Smooth muscle cell (in vitro differentiated cells): ENCODE measurements around the gene COX8A. TPM values are rescaled to one million over a fixed set of nuclear protein-coding genes. Genes with fewer than 3 reads are reported as not detected.

Experiments
- DNase-seq: peaks from one replicate; lab custom pipeline; 2025; ENCODE audit not compliant: unreplicated experiment; lab: John Stamatoyannopoulos, UW
- H2AFZ ChIP-seq: fragments of 200-600 bp; sonication (generic); 2 replicates; pipeline ENCODE4 v1.6.0; 2016; ENCODE audit warnings: antibody characterized with exemption, low read depth, mild to moderate bottlenecking
- H3F3A ChIP-seq: fragments of 200-600 bp; sonication (generic); 2 replicates; pipeline ENCODE4 v1.6.0; 2017; ENCODE audit warnings: antibody characterized with exemption, low read depth
- H3K27ac ChIP-seq: fragments of 200-600 bp; sonication (generic); 2 replicates; pipeline ENCODE4 v1.5.1; 2016; ENCODE audit warnings: low read depth, mild to moderate bottlenecking
- H3K27me3 ChIP-seq: fragments of 200-600 bp; sonication (generic); 2 replicates; pipeline ENCODE4 v1.6.1; 2016; ENCODE audit warnings: low read depth, mild to moderate bottlenecking
- H3K36me3 ChIP-seq: fragments of 200-600 bp; sonication (generic); 2 replicates; pipeline ENCODE4 v1.5.1; 2016; ENCODE audit warnings: low read depth
- H3K4me1 ChIP-seq: fragments of 200-600 bp; sonication (generic); 2 replicates; pipeline ENCODE4 v1.5.1; 2016; ENCODE audit warnings: low read depth
- H3K4me2 ChIP-seq: fragments of 200-600 bp; sonication (generic); 2 replicates; pipeline ENCODE4 v1.6.0; 2016; ENCODE audit warnings: mild to moderate bottlenecking
- H3K4me3 ChIP-seq: fragments of 200-600 bp; sonication (generic); 2 replicates; pipeline ENCODE4 v1.5.1; 2016; ENCODE audit warnings: mild to moderate bottlenecking
- H3K79me2 ChIP-seq: fragments of 200-600 bp; sonication (generic); 2 replicates; pipeline ENCODE4 v1.6.0; 2016; ENCODE audit warnings: low read depth, mild to moderate bottlenecking
- H3K9ac ChIP-seq: fragments of 200-600 bp; sonication (generic); 2 replicates; pipeline ENCODE4 v1.6.0; 2016; ENCODE audit warnings: low read depth
- H3K9me3 ChIP-seq: fragments of 200-600 bp; sonication (generic); replicated peaks from 2 replicates; pipeline ENCODE4 v1.5.1; 2016; ENCODE audit warnings: low read depth
- H4K20me1 ChIP-seq: fragments of 200-600 bp; sonication (generic); 2 replicates; pipeline ENCODE4 v1.6.0; 2016; ENCODE audit warnings: low read depth
- WGBS: methylation state at CpG from one replicate; pipeline ENCODE4 v1.1.7; 2016; ENCODE audit warnings: low lambda C conversion rate; 5-methylcytosine and 5-hydroxymethylcytosine counted together
- polyA plus RNA-seq: library from polyadenylated mRNA; unstranded; fragments of >200 nt; fragmentation: Nextera tagmentation; extraction: Ambion mirVana; gene quantifications from 2 replicates; pipeline ENCODE4 v1.2.1, GENCODE V29; 2016
- total RNA-seq: library from RNA; depleted of rRNA; stranded (reverse); fragments of >200 nt; gene quantifications from 2 replicates; pipeline ENCODE4 v1.2.3, GENCODE V29; 2014
- TF ChIP-seq, protein P1 (sequence below): fragments of 200-600 bp; sonication (generic); IDR thresholded peaks from 2 replicates; pipeline ENCODE4 v1.5.1; 2017; ENCODE audit warnings: borderline replicate concordance, mild to moderate bottlenecking, antibody characterized with exemption; ENCODE audit not compliant: insufficient read depth, poor library complexity, severe bottlenecking

The COX8A gene
- total and polyA plus RNA-seq, 2 experiments from 2014 or later = 534 to 551 TPM

DNA sequence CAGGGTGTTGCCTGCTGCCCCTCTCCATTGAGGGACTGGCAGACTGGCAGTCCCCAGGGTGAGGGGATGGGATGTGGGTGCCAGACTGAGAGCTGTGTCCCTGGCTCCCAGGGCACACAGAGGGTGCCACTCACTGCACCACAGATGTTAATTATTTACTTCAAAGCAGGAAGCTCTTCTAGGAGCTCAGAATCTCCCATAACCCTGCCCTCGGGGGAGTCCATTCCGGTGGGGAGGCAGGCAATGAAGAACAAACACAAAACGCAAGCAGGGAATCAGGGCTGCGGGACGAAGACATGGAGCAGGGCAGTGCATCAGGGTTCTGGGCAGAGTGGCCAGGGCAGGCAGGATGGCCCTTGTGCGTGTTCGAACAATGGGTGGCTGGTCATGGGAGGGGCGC is 37.0 kb downstream of the COX8A start:
- Histone ChIP-seq H3K9ac (no peak overlapping the region), H2AFZ (no peak overlapping the region), H3F3A (no peaks in the 10 kb centered on the region), H3K4me3 (no peak overlapping the region), H3K4me1 (peaks cover 15% of the 10 kb centered on the region), H3K9me3 (no peaks in the 10 kb centered on the region), H4K20me1 (peaks cover 12% of the 10 kb centered on the region), H3K36me3 (no peaks in the 10 kb centered on the region), H3K79me2 (no peaks in the 10 kb centered on the region), H3K27ac (no peak overlapping the region), H3K4me2 (no peak overlapping the region), H3K27me3 (peaks cover 5% of the 10 kb centered on the region)
- DNase-seq = no peak
- TF ChIP-seq, protein P1, sequence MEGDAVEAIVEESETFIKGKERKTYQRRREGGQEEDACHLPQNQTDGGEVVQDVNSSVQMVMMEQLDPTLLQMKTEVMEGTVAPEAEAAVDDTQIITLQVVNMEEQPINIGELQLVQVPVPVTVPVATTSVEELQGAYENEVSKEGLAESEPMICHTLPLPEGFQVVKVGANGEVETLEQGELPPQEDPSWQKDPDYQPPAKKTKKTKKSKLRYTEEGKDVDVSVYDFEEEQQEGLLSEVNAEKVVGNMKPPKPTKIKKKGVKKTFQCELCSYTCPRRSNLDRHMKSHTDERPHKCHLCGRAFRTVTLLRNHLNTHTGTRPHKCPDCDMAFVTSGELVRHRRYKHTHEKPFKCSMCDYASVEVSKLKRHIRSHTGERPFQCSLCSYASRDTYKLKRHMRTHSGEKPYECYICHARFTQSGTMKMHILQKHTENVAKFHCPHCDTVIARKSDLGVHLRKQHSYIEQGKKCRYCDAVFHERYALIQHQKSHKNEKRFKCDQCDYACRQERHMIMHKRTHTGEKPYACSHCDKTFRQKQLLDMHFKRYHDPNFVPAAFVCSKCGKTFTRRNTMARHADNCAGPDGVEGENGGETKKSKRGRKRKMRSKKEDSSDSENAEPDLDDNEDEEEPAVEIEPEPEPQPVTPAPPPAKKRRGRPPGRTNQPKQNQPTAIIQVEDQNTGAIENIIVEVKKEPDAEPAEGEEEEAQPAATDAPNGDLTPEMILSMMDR = no peak
- 98% methylated on average over 8 of the region's 8 CpGs for WGBS

DNA sequence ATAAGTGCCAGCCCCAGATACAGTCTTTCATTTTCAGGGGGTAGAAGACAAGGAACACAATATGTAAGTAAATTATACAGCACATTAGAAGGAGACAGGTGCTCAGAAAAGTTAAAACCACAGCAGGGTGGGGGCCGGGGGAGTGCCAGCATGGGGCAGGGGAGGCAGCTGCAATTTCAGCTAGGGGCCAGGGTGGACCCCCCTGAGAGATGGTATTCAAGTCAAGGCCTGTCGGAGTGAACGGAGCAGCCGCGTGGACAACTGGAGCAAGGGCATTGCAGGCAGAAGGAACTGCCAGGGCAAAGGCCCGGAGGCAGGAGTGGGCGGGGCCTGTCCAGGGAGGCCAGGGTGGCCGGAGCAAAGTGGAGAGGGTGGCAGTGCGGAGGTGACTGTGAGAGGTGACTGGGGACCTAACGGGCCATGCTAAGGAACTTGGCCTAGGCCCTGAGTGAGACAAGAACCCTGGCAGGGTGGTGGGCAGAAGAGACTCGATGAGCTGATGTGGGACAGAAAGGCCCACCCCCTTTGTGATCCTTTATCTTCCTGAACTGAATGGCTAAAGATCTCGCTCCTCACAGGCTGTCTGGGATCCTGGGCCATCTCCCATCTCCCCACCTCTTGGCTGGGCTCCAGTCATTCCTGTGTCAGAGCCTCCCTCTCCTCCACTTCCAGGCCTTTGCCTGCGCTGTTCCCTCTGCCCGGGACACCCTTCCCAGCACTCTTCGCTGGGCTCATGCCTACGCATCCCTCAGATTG is 38.9 kb downstream of the COX8A start:
- Histone ChIP-seq H3F3A (no peaks in the 10 kb centered on the region), H3K79me2 (no peaks in the 10 kb centered on the region), H2AFZ (no peak overlapping the region), H3K27me3 (no peaks in the 10 kb centered on the region), H3K9me3 (no peaks in the 10 kb centered on the region), H3K9ac (no peak overlapping the region), H3K36me3 (no peaks in the 10 kb centered on the region), H3K4me1 (no peaks in the 10 kb centered on the region), H3K4me3 (no peak overlapping the region), H3K4me2 (no peak overlapping the region), H3K27ac (no peak overlapping the region), H4K20me1 (peaks cover 2% of the 10 kb centered on the region)
- WGBS = 92% methylated on average over 16 of the region's 16 CpGs
- TF ChIP-seq, protein P1 = no peak
- DNase-seq = no peak

DNA sequence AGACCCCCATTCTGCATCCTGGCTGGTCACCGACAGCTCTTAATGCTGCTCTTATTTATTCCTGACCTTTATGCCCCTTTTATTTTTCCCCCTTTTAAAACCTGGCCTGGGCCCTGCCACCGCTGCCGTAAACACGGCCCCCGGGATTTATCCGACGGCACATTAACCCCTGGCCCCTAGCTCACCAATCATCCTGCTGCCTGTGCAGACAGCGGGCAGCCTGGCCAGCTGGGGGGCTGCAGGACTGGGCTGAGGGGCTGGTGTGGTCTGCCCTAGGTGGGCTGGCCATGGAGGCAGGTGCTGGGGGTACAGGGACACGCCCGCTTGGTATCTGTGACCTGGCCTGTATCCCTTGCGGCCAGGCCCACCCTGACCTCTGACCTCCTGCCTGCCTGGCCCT is 39.9 kb downstream of the COX8A start:
- no peaks in the 10 kb centered on the region for H3K27me3 ChIP-seq
- no peak overlapping the region for H3K4me3 ChIP-seq
- H3K9me3 ChIP-seq = no peaks in the 10 kb centered on the region
- no peaks in the 10 kb centered on the region for H3F3A ChIP-seq
- H3K4me2 ChIP-seq = no peak overlapping the region
- WGBS = 87% methylated on average over 11 of the region's 11 CpGs
- no peak overlapping the region for H3K9ac ChIP-seq
- H4K20me1 ChIP-seq = peaks cover 10% of the 10 kb centered on the region
- no peak overlapping the region for H3K27ac ChIP-seq
- no peak overlapping the region for H2AFZ ChIP-seq
- TF ChIP-seq, protein P1 = no peak
- H3K36me3 ChIP-seq = no peaks in the 10 kb centered on the region
- H3K79me2 ChIP-seq = no peaks in the 10 kb centered on the region
- no peak for DNase-seq
- H3K4me1 ChIP-seq = no peaks in the 10 kb centered on the region

DNA sequence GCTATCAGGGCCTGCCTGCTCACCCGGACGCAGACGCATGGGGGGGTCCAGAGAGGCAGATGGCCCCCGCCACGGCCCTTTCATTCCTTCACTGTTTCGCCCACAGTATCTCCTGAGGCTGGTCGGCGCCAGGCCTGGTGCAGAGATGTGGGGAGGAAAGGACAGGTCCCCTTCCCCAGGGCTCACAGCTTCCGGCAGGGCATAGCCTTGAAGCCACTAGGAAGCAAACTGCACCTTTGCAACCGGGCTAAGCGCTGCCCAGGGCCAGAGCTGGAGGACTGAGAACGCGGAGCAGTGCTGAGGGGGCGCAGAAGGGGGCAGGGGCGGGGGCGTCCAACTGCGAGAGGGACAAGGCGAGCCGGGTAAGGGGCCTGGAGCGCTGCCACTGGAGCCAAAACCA is 41.1 kb downstream of the COX8A start:
- no peak overlapping the region for H3K4me3 ChIP-seq
- 89% methylated on average over 20 of the region's 20 CpGs for WGBS
- no peak overlapping the region for H3K9ac ChIP-seq
- H3K27me3 ChIP-seq = no peaks in the 10 kb centered on the region
- H3K9me3 ChIP-seq = no peaks in the 10 kb centered on the region
- H2AFZ ChIP-seq = no peak overlapping the region
- H3F3A ChIP-seq = no peaks in the 10 kb centered on the region
- no peaks in the 10 kb centered on the region for H3K4me1 ChIP-seq
- H3K79me2 ChIP-seq = no peaks in the 10 kb centered on the region
- H3K36me3 ChIP-seq = no peaks in the 10 kb centered on the region
- TF ChIP-seq, protein P1 = no peak
- no peak overlapping the region for H3K27ac ChIP-seq
- H3K4me2 ChIP-seq = no peak overlapping the region
- H4K20me1 ChIP-seq = peaks cover 10% of the 10 kb centered on the region
- no peak for DNase-seq
